ENCODE results near the gene TNIP1.
A peak's percentile ranks its signal among the peaks of the same experiment; 100 is the strongest.

The TNIP1 gene

GRCh38 chr5:151022511-151023018, 58.3 kb downstream of the TNIP1 start:
- DNase-seq (ENCODE audit: low spot score): no peak

- no peak for DNase-seq (ENCODE audit: low spot score)
Measured at GRCh38 chr5:151021746-151022145, 59.1 kb downstream of the TNIP1 start.

GRCh38 chr5:151020304-151021110, 60.3 kb downstream of the TNIP1 start, which contains the start of gene GPX3:
TSS of gene GPX3 (plus strand) at chr5:151020591. CDS start at chr5:151020655, 64 bp downstream.
- peak; percentile 22 for DNase-seq (ENCODE audit: low spot score)

- no peak for DNase-seq (ENCODE audit: low spot score)
Measured at GRCh38 chr5:151019331-151019730, 61.5 kb downstream of the TNIP1 start.

- DNase-seq (ENCODE audit: low spot score): no peak
Measured at GRCh38 chr5:151018846-151019245, 62.0 kb downstream of the TNIP1 start.

- DNase-seq (ENCODE audit: low spot score): no peak
Measured at GRCh38 chr5:151017897-151018296, 62.9 kb downstream of the TNIP1 start.

- no peak for DNase-seq (ENCODE audit: low spot score)
Measured at GRCh38 chr5:151016700-151017099, 64.1 kb downstream of the TNIP1 start.

- DNase-seq (ENCODE audit: low spot score): no peak
Measured at GRCh38 chr5:151015974-151016587, 64.8 kb downstream of the TNIP1 start.

GRCh38 chr5:151014680-151015343, 66.0 kb downstream of the TNIP1 start:
- no peak for DNase-seq (ENCODE audit: low spot score)

GRCh38 chr5:151012862-151013261, 68.0 kb downstream of the TNIP1 start:
- DNase-seq (ENCODE audit: low spot score): no peak

- no peak for DNase-seq (ENCODE audit: low spot score)
Measured at GRCh38 chr5:151008906-151009305, 71.9 kb downstream of the TNIP1 start.

GRCh38 chr5:151008210-151008491, 72.7 kb downstream of the TNIP1 start:
- DNase-seq (ENCODE audit: low spot score): no peak

- no peak for DNase-seq (ENCODE audit: low spot score)
Measured at GRCh38 chr5:151007430-151008209, 73.2 kb downstream of the TNIP1 start.

GRCh38 chr5:151006704-151007334, 74.0 kb downstream of the TNIP1 start:
- no peak for DNase-seq (ENCODE audit: low spot score)

- DNase-seq (ENCODE audit: low spot score): no peak
Measured at GRCh38 chr5:151005950-151006576, 74.8 kb downstream of the TNIP1 start.

- no peak for DNase-seq (ENCODE audit: low spot score)
Measured at GRCh38 chr5:151005187-151005949, 75.5 kb downstream of the TNIP1 start.

GRCh38 chr5:151004499-151004898, 76.3 kb downstream of the TNIP1 start:
- no peak for DNase-seq (ENCODE audit: low spot score)

- no peak for DNase-seq (ENCODE audit: low spot score)
Measured at GRCh38 chr5:151003503-151003860, 77.4 kb downstream of the TNIP1 start.

GRCh38 chr5:151002681-151003502, 77.9 kb downstream of the TNIP1 start:
- DNase-seq (ENCODE audit: low spot score): no peak

GRCh38 chr5:151002250-151002649, 78.6 kb downstream of the TNIP1 start:
- no peak for DNase-seq (ENCODE audit: low spot score)

Measured in CD4-positive, alpha-beta T cell treated with Interleukin-2 at 100 ng/mL for 4 hours (primary cell).